HG02642 (cell line): ENCODE measurements around the gene SCN4A.
"Not testable (repeated sequence)": the region's sequence is repeated elsewhere in the genome, so short reads cannot be mapped to it uniquely, and the experiment has no call there.

ENCODE experiments used
- ATAC-seq: cut with Tn5 transposase; IDR thresholded peaks from one replicate; pipeline ENCODE4 v1.9.1; 2021; ENCODE audit warnings: mild to moderate bottlenecking; ENCODE audit not compliant: unreplicated experiment, poor library complexity

SCN4A gene

GRCh38 chr17:63987221-63988126, 14.8 kb upstream of the SCN4A start:
- no peak for ATAC-seq

GRCh38 chr17:63986821-63987220, 14.1 kb upstream of the SCN4A start:
- no peak for ATAC-seq

DNA sequence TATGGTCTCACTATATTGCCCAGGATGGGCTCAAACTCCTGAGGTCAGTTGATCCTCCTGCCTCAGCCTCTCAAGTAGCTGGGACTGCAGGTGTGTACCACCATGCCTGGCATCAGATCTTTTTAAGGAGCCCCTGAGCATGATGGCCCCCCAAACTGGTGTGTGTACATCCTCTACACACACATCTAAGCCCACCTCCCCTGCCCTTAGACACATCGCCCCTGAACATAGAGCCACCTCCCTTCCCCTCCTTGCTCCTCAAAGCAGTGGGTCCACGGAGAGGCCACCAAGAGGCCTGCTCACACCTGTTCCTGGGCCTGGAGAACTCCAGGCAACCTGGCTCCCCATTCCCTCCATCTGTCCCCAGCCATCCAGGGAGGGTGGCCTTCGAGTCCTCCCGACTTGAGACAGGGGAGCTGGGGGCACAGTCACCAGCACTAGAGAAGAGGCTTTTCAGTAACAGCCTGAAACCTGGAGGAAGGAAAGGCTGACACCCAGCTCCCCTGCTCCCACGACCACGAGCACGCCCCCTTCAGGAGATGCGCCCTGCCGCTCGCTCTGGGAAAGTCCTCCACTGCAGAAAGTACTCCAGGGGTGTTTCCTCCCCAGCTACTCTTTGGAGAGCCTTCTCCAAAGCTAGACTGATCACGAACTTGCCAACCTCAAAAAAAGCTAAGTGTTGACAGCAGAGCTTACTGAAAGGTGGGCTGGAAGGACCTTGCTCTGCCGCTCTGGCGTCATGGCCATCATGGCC, 12.8 kb upstream of the SCN4A start:
- no peak for ATAC-seq

- ATAC-seq = no peak
These were observed 12.1 kb upstream of the SCN4A start for GRCh38 chr17:63984651-63985386.

GRCh38 chr17:63984236-63984635, 11.5 kb upstream of the SCN4A start:
- no peak for ATAC-seq

DNA sequence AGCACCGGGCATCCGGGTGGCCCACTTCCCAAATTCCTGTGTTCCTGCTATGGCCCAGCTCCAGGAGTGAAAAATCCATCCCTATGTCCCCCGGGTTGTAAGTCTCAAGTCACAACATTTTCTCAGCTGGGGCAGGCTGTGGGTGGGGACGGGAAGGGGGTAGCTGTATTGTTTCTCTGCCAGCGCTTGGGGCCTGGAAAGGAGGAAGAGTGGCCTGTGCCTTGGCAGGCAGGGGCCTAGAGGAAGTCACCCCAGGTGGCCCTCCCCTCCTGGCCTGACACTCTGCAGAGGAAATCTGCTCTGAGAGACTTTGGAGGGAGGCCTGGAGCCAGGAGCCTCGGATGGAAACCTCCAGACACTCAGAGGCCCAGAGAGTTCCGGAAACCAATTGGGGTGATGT, 10.6 kb upstream of the SCN4A start:
- no peak for ATAC-seq

DNA sequence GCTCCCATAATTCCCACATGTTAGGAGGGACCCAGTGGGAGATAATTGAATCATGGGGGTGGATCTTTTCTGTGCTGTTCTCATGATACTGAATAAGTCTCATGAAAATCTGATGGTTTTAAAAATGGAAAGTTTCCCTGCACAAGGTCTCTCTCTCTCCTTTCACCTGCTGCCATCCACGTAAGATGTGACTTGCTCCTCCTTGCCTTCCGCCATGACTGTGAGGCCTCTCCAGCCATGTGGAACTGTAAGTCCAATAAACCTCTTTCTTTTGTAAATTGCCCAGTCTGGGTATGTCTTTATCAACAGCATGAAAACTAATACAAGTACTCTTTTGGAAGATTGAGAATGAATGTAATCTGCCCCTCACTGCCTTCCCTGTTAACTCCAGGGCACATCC, 9.9 kb upstream of the SCN4A start:
- ATAC-seq = not testable (repeated sequence)

- no peak for ATAC-seq
These were observed 5.8 kb upstream of the SCN4A start for GRCh38 chr17:63978272-63979200.

- no peak for ATAC-seq
These were observed 4.0 kb upstream of the SCN4A start for GRCh38 chr17:63976702-63977101.

DNA sequence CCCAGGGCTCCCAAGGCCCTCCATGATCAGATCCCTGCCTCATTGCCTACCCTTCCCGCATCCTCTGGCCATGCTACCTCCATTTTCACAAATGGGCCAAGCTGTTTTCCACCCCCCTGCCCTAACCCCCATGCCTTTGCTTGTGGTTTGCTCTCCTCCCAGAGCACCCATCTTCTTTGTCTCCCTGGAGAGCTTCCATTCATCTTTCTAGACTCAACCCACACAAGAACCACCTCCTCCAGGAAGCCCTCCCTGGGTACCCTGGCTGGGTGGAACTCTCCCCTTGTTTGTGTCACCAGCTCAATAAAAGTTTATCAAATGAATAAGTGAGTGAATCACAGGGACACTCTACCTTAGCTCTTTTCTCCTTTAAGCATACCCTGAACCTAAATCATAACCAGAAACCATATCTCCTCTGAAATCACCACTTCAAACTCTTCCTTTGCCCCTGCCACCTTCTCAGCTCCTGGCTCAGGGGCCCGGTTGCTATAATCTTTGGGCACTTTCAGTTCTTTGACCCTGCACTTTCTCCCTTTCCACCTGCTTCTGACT, 2.9 kb upstream of the SCN4A start:
- no peak for ATAC-seq

- ATAC-seq = no peak
These were observed 2.0 kb upstream of the SCN4A start for GRCh38 chr17:63974594-63975192.

DNA sequence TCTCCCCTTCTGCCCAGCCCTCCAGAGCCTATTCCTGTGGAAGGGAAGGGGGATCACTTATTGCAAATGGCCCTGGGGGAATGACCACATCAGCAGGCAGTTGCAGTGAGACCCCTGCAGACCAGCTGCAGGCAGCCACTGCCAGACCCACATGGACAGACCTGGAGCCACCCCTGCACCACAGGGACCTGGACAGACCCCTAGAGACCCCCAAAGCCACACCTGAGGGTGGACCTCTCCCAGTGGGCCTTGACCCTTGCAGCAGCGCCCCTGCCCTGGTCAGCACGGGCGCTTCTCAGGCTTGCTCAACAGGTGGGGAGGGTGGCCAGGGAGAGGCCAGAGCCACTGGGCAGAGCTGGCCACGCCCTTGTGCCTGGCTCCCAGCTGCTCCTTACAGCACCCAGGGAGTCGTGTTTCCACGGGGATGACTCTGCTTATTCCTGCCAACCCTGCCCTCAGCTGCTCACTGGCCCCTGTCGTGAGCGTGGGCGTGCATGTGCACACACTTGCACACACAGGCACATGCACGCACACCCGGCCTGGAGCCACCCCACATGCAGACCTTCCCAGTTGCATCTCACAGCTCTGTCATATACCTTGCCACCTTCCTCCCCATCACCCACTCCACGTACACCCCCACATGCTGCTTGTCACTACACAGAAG, 1.3 kb upstream of the SCN4A start:
- ATAC-seq = no peak

- ATAC-seq = no peak
These were observed 529 bp upstream of the SCN4A start for GRCh38 chr17:63973247-63973646.

DNA sequence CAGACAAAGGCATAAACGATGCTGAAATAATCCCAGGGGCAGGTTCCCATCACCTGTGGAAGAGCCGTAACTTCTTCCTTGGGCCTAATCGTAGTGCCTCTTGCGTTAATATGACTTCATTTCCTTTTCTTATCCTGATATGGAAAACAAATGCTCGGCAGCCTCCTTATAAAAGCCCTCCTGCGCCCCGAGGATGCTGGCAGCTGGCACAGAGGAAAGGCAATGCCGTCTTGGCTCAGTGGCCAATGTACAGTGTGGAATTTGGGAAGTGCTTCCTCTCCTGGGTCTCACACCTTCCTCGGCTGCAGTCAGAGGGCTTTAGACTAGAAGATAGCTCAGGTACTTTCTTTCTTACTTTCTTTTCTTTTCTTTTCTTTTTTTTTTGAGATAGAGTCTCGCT, 3.4 kb downstream of the SCN4A start:
- ATAC-seq = no peak

DNA sequence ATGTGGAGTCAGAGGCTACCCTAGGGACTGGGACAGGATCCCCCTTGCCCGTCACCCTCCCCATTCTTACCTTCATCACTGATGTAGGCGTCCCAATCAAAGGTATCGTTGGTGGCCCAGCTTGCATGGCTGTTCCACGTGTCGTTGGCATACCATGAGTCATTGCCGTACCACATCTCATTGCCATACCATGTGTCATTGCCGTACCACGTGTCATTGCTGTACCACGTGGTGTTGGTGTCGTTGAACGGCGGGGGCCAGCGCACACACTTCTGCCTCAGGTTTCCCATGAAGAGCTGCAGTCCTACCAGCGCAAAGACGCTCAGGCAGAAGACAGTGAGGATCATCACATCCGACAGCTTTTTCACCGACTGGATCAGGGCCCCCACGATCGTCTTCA, 4.8 kb downstream of the SCN4A start:
- ATAC-seq = no peak

DNA sequence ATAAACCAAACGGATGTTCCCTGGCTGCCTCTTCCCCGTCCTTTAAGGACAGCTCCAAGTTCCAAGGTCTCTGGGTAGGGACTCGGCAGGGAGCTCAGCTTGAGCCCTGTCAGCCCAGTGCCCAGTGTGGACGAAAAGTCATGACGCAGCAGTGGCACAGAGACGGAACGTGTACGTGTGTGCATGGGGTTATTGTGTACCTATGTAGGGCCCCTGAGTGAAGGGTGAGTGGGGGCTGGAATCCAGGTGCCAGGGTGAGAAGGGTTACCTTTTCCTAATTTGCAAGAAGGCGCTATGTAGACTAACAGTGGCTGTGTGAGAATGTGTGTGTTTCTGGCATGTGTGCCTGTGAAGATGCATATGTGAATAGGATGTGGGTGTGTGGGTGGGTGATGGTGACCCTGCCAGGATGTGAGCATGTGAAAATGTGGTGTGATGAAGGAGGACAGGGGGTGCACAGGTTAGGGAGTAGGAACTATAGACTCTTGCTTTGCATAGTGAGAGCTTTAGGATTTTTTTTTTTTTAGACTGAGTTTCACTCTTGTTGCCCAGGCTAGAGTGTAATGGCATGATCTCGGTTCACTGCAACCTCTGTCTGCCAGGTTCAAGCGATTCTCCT, 6.0 kb downstream of the SCN4A start:
- no peak for ATAC-seq

- no peak for ATAC-seq
These were observed 9.6 kb downstream of the SCN4A start for GRCh38 chr17:63963123-63963522.

DNA sequence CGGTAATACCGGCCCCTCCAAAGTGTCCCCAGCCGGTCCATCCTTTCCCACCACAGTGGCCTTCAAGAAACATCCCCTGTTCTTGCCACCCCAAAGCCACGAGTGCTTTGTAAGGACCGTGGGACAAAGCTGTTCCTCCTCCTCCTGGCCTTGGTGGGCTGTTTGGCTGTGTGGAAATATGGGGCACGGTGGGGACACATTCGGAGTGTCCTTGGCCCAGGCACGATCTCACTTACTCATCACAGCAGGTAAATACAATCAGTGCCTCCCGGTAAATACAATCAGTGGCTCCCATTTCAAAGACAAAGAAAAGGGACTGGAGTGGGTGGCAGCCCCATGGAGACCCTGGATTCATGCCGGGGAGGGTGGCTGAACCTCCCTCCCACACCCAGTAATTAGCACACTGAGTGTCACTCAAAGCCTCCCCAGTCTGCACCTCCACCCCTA, 10.4 kb downstream of the SCN4A start:
- no peak for ATAC-seq
